22Rv1 (cell line): ENCODE measurements around the gene GBP7.

Experiments used
- ZFX ChIP-seq: fragments of 450-650 bp; IDR thresholded peaks from 2 replicates; pipeline ENCODE4 v1.6.1; 2017; ENCODE audit warnings: antibody characterized with exemption, borderline replicate concordance
- TF ChIP-seq, protein P1 (sequence below): fragments of 450-650 bp; IDR thresholded peaks from 2 replicates; pipeline ENCODE4 v1.5.1; 2017; ENCODE audit warnings: mild to moderate bottlenecking

DNA sequence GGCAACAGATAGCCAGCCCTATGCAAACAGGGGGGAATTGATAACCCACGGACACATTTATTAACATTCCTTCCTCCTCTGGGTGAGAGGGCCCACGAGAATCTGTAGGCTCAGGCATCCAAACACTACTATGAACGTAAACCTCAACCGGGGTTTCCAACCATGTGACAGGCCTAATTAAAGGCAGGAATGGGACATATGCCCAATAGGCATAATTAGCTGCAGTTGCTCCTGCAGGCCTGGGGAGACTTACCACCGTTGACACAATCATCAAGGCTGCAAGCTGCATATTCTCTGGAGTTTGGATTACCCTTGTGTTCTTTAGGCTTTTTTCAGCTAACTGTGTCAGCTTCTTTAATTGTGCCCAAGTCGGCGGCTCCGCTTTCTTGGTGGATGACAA is 88.6 kb downstream of the GBP7 start:
- TF ChIP-seq, protein P1, sequence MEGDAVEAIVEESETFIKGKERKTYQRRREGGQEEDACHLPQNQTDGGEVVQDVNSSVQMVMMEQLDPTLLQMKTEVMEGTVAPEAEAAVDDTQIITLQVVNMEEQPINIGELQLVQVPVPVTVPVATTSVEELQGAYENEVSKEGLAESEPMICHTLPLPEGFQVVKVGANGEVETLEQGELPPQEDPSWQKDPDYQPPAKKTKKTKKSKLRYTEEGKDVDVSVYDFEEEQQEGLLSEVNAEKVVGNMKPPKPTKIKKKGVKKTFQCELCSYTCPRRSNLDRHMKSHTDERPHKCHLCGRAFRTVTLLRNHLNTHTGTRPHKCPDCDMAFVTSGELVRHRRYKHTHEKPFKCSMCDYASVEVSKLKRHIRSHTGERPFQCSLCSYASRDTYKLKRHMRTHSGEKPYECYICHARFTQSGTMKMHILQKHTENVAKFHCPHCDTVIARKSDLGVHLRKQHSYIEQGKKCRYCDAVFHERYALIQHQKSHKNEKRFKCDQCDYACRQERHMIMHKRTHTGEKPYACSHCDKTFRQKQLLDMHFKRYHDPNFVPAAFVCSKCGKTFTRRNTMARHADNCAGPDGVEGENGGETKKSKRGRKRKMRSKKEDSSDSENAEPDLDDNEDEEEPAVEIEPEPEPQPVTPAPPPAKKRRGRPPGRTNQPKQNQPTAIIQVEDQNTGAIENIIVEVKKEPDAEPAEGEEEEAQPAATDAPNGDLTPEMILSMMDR: no peak
- TF ChIP-seq ZFX: no peak
